Measurements from ENCODE around the gene COL28A1.
"Not testable (repeated sequence)": the region's sequence is repeated elsewhere in the genome, so short reads cannot be mapped to it uniquely, and the experiment has no call there.

Gene COL28A1

GRCh38 chr7:7408001-7408770 lies 127.5 kb downstream of the COL28A1 start:
- no peak for DNase-seq

GRCh38 chr7:7405461-7405860 lies 130.2 kb downstream of the COL28A1 start:
- DNase-seq: no peak

DNA sequence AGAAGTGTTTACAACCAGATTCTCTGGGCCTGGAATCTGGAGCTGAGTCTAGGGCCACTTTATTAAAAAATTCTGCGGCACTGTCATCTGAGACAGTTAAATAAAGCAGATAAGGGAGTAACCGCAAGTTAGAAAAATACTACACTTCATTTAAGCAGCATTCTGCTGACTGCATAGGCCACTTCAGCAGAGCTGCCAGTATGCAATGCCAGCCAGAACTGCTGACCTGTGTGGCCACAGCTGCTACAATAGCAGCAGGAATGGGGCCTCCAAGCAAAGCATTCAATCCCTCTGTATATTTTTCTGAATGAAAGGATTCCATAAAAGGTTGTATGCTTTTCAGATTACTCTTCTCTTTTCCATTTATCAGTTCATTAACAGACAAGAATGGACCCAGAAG lies 136.0 kb downstream of the COL28A1 start:
- DNase-seq: no peak

- DNase-seq: no peak
These were observed 139.9 kb downstream of the COL28A1 start for GRCh38 chr7:7395785-7396184.

GRCh38 chr7:7388164-7388563 lies 147.5 kb downstream of the COL28A1 start:
- not testable (repeated sequence) for DNase-seq

GRCh38 chr7:7385421-7385820 lies 150.3 kb downstream of the COL28A1 start:
- DNase-seq: no peak

DNA sequence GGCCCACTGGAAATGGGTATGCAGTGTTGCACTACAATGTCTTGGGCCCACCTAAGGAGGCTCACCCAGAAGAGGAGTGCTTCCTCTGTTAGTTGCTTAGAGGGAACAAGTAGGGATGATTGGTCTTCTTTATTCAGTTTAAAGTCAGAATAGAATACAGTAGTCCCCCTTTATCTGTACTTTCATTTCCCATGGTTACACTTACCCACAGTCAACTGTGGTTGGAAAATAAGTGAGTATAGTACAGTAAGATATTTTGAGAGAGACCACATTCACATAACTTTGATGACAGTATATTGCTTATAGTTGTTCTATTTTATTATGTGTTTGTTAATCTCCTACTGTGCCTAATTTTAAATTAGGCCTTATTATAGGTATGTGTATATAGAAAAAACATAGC lies 151.4 kb downstream of the COL28A1 start:
- DNase-seq: no peak

GRCh38 chr7:7375538-7375937 lies 160.1 kb downstream of the COL28A1 start:
- no peak for DNase-seq

DNA sequence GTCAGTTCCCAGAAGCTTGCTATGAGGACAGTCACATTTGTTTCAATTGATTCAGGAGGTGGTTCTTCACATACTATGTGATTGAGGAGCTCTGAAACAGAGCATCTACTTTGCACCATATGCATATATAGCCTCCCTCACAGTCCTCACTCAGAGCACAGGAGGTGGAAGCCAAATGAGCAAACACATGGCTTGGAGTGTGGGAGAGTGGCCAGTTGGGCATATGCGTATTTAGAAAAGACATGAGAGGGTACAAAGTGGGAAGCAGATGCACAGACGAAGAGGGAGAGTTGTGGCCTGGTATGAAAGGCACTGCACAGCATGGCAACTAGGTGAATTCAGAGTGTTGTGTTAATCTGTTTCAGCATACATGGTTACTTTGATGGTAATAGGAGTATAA lies 165.6 kb downstream of the COL28A1 start:
- DNase-seq: no peak

GRCh38 chr7:7369134-7369533 lies 166.5 kb downstream of the COL28A1 start:
- DNase-seq: no peak

DNA sequence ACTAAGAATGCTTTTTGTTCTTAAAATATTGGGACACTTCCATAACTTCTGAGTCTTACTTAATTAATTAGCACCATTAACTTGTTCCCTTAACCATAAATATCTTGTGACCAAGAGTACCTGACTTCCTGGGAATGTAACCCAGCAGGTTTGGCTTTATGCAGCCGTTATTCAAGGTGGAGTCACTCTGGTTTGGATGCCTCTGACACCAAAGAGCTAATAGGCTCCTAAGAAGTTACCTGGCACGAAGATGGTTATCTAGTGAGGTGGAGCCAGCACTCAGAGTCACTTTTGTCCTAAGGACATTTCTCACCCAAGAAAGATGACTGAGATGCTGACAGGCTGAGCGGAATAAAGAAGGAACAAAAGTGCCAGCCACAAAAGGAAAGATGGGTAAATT lies 181.0 kb downstream of the COL28A1 start:
- DNase-seq: no peak

GRCh38 chr7:7352845-7353244 lies 182.8 kb downstream of the COL28A1 start:
- DNase-seq: no peak

DNA sequence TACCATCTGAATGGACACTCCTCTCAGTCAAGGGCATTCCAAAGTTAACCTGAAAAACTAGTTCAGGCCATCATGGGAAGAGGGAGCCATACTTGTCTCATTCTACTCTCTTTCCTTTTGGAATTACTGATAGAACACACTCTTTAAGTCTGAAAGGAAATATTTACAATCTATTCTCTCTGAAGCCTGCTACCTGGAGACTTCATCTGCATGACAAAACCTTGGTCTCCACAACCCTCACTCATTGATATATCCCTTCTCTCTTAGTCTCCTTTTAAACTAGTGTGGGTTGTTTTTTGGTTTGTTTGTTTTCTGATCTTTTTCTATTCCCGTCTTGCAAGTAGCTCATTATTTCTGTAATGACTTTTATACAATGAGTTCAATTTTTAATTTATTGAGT lies 183.8 kb downstream of the COL28A1 start:
- DNase-seq: no peak

- no peak for DNase-seq
These were observed 184.5 kb downstream of the COL28A1 start for GRCh38 chr7:7351156-7351555.

GRCh38 chr7:7349156-7349555 lies 186.5 kb downstream of the COL28A1 start:
- no peak for DNase-seq

GRCh38 chr7:7347045-7347444 lies 188.6 kb downstream of the COL28A1 start:
- no peak for DNase-seq

DNA sequence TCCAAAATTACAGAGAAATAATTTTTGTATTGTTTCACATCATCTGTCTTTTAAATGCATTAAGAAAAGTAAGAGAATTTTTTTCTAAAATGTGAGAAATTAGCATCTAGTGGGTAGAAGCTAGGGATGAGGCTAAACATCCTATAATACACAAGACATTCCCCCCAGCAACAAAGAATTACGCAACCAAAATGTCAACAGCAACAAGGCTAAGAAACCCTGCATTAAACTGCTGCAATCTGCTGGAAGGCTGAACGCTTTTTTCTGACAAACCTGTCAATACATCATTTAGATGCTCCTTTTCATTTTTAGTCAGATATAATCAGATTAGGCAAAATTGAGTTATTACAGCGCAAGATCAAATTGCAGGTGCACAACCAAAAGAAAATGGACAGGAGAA lies 191.1 kb downstream of the COL28A1 start:
- DNase-seq: no peak

DNA sequence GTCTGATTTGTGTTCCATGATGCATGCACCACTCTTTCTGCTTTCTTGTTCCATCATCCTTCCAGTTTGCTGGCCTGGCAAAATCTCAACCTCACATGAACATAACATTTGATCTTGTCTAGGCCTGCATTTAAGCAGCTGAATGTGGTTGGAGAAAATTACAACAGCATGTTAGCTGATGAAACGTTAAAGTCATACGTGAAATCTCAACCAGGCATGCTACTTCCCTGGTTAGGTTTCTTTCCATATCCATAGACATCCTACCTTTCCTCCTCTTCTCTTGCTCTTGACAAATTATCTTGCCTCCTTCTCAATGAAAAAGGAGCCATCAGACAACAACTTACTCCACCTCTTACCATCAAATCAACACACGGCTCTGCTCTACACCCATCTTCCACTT lies 199.8 kb downstream of the COL28A1 start:
- no peak for DNase-seq

- no peak for DNase-seq
These were observed 200.5 kb downstream of the COL28A1 start for GRCh38 chr7:7335215-7335614.

DNA sequence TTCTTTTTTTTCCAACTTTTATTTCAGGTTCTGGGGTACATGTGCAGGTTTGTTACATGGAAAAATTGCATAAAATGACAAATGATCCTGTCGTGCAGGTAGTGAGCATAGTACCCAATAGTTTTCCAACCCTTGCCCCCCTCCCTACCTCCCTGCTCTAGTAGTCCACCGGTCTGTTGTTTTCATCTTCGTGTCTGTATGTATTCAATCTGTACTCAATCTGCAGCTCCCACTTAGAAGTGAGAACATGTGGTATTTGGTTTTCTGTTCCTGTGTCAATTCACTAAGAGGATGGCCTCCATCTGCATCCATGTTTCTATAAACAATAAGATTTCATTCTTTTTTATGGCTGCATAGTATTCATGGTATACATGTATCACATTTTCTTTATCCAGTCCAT lies 202.1 kb downstream of the COL28A1 start:
- no peak for DNase-seq

- DNase-seq: no peak
These were observed 204.2 kb downstream of the COL28A1 start for GRCh38 chr7:7331523-7331922.

DNA sequence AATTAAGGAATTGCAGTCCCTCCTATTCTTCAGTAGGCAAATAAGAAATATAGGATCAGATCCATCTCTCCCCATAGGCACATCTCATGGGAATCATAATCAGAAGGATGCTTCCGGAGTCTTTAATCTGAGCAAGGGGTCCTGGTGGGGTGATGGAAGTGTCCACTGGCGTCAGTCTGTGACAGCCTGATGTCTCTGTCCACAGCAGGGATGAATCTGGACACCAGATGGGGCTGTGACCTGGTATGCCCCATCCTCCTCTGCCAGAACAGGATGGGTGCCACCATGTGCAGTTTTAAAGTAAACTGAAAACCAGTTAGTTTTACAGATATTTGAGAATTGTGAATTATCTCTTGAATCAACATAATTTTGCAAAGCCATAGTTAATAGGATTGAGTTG lies 204.7 kb downstream of the COL28A1 start:
- no peak for DNase-seq

DNA sequence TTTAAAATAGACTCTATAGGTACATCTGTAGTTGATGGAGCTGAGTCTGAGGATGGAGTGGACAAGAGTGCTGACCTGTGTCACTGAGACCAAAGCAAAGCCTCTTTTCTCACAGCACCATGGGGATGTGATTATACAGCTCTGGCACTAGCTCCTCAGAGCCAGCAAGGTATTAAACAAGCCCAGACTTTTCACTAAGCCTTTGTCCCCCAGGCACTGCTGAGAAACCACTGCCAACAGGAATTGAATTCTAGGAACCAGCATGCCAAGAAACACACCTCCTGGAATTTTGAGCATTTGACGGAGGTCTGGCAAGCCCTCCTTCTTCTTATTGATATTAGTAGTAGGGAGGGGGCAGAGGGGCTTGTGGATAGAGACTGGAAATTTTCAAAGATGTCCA lies 206.3 kb downstream of the COL28A1 start:
- DNase-seq: no peak

GRCh38 chr7:7327423-7327822 lies 208.2 kb downstream of the COL28A1 start:
- DNase-seq: no peak

DNA sequence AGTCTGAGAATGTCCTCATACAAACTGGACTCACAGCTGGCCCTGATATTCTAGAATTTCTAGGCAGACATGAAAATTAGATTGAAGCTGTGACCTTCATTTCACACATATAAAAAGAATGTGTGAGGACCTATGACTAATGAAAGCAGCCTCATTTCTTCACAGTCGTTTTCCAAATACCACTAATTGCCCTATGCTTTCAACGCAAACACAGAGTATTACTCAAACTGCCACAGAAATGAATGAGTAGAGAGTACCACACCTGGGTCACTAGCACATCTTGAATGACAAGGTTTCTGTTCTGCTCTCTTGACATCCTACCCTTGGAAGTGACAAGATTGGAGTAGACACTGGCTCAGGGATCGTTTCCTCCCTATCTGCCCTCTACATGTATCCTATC lies 211.0 kb downstream of the COL28A1 start:
- DNase-seq: no peak

Measured in T1000 (cell line).